Activated CD4-positive, alpha-beta memory T cell treated with anti-CD3 and anti-CD28 coated beads, Interleukin-2, amount 10 ng/mL, durations not matched to agents 7 days and 5 days (primary cell): ENCODE data around the gene MC1R. TPM values are rescaled to one million over a fixed set of nuclear protein-coding genes. Genes with fewer than 3 reads are reported as not detected.
"Not testable (repeated sequence)": the region's sequence is repeated elsewhere in the genome, so short reads cannot be mapped to it uniquely, and the experiment has no call there.

Experiments used
- CTCF ChIA-PET: fragments of 350-600 bp; sonication (Branson Sonifier 250); formaldehyde crosslinking; loops from one replicate; lab custom pipeline; 2021; ENCODE audit warnings: antibody characterized with exemption, inconsistent platforms; lab: Charles Lee
- POLR2A ChIA-PET: fragments of 350-600 bp; sonication (Branson Sonifier 250); formaldehyde crosslinking; loops from one replicate; lab custom pipeline; 2021; ENCODE audit warnings: antibody characterized with exemption; lab: Charles Lee
- DNase-seq: peaks from one replicate; pipeline ENCODE4 v3.0.0-alpha.2; 2020
- H3K27ac Mint-ChIP-seq: one replicate; pipeline ENCODE4 v1.8.0; 2021; ENCODE audit warnings: mild to moderate bottlenecking, mixed read lengths
- H3K27me3 Mint-ChIP-seq: one replicate; pipeline ENCODE4 v1.8.0; 2021; ENCODE audit warnings: mixed read lengths
- H3K36me3 Mint-ChIP-seq: one replicate; pipeline ENCODE4 v1.8.0; 2021; ENCODE audit warnings: low read depth, mixed read lengths
- H3K4me1 Mint-ChIP-seq: one replicate; pipeline ENCODE4 v1.8.0; 2021; ENCODE audit warnings: mixed read lengths
- H3K4me3 Mint-ChIP-seq: one replicate; pipeline ENCODE4 v1.8.0; 2021; ENCODE audit warnings: mild to moderate bottlenecking, mixed read lengths
- H3K9me3 Mint-ChIP-seq: one replicate; pipeline ENCODE4 v1.8.0; 2021; ENCODE audit warnings: mixed read lengths
- total RNA-seq, 2 experiments: library from RNA; stranded (reverse); gene quantifications; one replicate each; pipeline ENCODE4 v1.2.3, GENCODE V29; 2021

MC1R gene
- total RNA-seq, 2 experiments from 2014 or later, result 3.6 to 4.1 TPM

GRCh38 chr16:89921702-89922476 is 3.2 kb downstream of the MC1R start:
- ChIA-PET POLR2A (interaction anchor here (1.0 to 2.2 kb wide), 10 partner anchors 11 to 198 kb away, joined by 3 to 8 read pairs (median 4); partner anchors contain the start of gene TCF25), CTCF (interaction anchor here (2.2 kb wide), 1 partner anchor 11 kb away, joined by 11 read pairs; no protein-coding TSS in a partner anchor)
- H3K27me3 Mint-ChIP-seq, result peaks cover 41% of the 10 kb centered on the region
- no peaks in the 10 kb centered on the region for H3K36me3 Mint-ChIP-seq
- peaks cover 60% of the 10 kb centered on the region for H3K4me1 Mint-ChIP-seq
- peak overlapping the region; percentile 75 for H3K4me3 Mint-ChIP-seq
- DNase-seq, result peak; percentile 54
- H3K9me3 Mint-ChIP-seq, result no peaks in the 10 kb centered on the region
- peak overlapping the region; percentile 70 for H3K27ac Mint-ChIP-seq

GRCh38 chr16:89922477-89922883 is 3.8 kb downstream of the MC1R start:
- CTCF ChIA-PET, result interaction anchor here (1.0 to 2.2 kb wide), 2 partner anchors 12 to 62 kb away, joined by 3 to 11 read pairs; no protein-coding TSS in a partner anchor
- Mint-ChIP-seq H3K27ac (peak overlapping the region; percentile 70), H3K4me1 (peaks cover 57% of the 10 kb centered on the region)

GRCh38 chr16:89922884-89923639 is 4.4 kb downstream of the MC1R start, which contains the start of gene TUBB3:
Gene TUBB3, plus strand, starts transcription at chr16:89923342. Its CDS starts 60 bp downstream, at chr16:89923402.
- Mint-ChIP-seq H3K36me3 (no peaks in the 10 kb centered on the region), H3K9me3 (no peaks in the 10 kb centered on the region), H3K27me3 (peaks cover 43% of the 10 kb centered on the region), H3K4me3 (peak within 1 kb of the TSS; percentile 75), H3K27ac (peak within 1 kb of the TSS; percentile 70), H3K4me1 (peaks cover 52% of the 10 kb centered on the region)
- DNase-seq, result peak; percentile 75
- CTCF ChIA-PET, result interaction anchor here (1.0 to 2.2 kb wide), 3 partner anchors 13 to 63 kb away, joined by 3 to 11 read pairs (median 3); partner anchors contain the start of gene TCF25
- POLR2A ChIA-PET, result interaction anchor here (0.7 to 2.7 kb wide), 7 partner anchors 10 to 50 kb away, joined by 3 to 14 read pairs (median 3); partner anchors contain the start of gene TCF25

More at GRCh38 chr16:89922477-89922883, 3.8 kb downstream of the MC1R start:
- Mint-ChIP-seq H3K9me3 (no peaks in the 10 kb centered on the region), H3K27me3 (peaks cover 41% of the 10 kb centered on the region), H3K36me3 (no peaks in the 10 kb centered on the region), H3K4me3 (peak overlapping the region; percentile 75)
- DNase-seq, result peak; percentile 61
- POLR2A ChIA-PET, result interaction anchor here (0.7 to 2.2 kb wide), 9 partner anchors 10 to 199 kb away, joined by 3 to 8 read pairs (median 3); partner anchors contain the start of gene TCF25

DNA sequence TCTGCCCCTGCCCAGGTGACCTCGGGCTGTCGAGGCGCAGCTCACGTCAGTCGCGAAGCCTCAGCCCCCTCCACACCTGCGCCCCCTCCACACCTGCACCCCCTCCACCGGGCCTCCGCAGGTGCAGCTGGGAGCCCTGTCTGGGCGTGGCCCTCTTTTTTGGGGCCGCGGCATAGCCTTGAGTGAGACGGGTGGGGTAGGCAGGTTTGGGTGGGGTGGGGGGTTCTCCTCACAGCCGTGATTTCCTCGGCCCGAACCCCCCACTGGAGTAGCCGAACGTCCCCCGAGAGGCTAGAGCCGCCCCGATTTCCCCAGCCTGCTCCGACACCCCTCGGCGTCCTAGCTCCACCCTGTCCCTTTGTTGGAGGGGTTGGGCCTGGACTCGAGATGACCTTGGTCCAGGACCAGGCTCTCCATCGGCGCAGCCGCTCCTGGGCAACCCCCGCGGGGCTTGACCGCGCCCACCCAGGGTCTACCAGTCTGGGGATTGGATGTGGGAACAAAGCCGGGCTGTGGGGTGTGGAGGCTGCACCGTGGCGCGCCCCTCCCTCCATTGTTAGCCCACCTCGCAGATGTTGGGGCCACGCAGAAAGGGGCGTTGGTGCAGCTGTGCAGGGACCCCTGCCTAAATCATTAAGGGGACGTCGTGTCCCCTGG is 5.1 kb downstream of the MC1R start:
- Mint-ChIP-seq H3K4me1 (peaks cover 46% of the 10 kb centered on the region), H3K9me3 (no peaks in the 10 kb centered on the region), H3K27me3 (peaks cover 41% of the 10 kb centered on the region), H3K4me3 (no peak overlapping the region), H3K27ac (no peak overlapping the region), H3K36me3 (no peaks in the 10 kb centered on the region)
- POLR2A ChIA-PET, result interaction anchor here (2.7 kb wide), 1 partner anchor 48 kb away, joined by 14 read pairs; no protein-coding TSS in a partner anchor
- DNase-seq, result no peak
- CTCF ChIA-PET, result interaction anchor here (1.0 kb wide), 1 partner anchor 51 kb away, joined by 3 read pairs; the partner anchor contains the start of gene TCF25

- POLR2A ChIA-PET, result interaction anchor here (1.0 to 2.7 kb wide), 2 partner anchors 48 to 51 kb away, joined by 3 to 14 read pairs; partner anchors contain the start of gene TCF25
Measured at GRCh38 chr16:89924297-89924924, 5.7 kb downstream of the MC1R start.

GRCh38 chr16:89924925-89925307 is 6.3 kb downstream of the MC1R start:
- POLR2A ChIA-PET, result interaction anchor here (0.6 to 2.7 kb wide), 3 partner anchors 47 to 52 kb away, joined by 3 to 14 read pairs (median 3); partner anchors contain the start of gene TCF25

More at GRCh38 chr16:89924297-89924924, 5.7 kb downstream of the MC1R start:
- CTCF ChIA-PET, result no interaction called here
- Mint-ChIP-seq H3K4me3 (peak overlapping the region; percentile 27), H3K9me3 (no peaks in the 10 kb centered on the region), H3K27ac (no peak overlapping the region), H3K36me3 (no peaks in the 10 kb centered on the region), H3K27me3 (peaks cover 36% of the 10 kb centered on the region), H3K4me1 (peaks cover 39% of the 10 kb centered on the region)
- DNase-seq, result peak; percentile 45

GRCh38 chr16:89925596-89926079 is 7.0 kb downstream of the MC1R start:
- Mint-ChIP-seq H3K4me1 (peaks cover 30% of the 10 kb centered on the region), H3K4me3 (peak overlapping the region; percentile 46), H3K27me3 (peaks cover 25% of the 10 kb centered on the region), H3K36me3 (no peaks in the 10 kb centered on the region), H3K27ac (no peak overlapping the region), H3K9me3 (no peaks in the 10 kb centered on the region)
- ChIA-PET CTCF (no interaction called here), POLR2A (interaction anchor here (0.6 to 2.7 kb wide), 3 partner anchors 47 to 53 kb away, joined by 3 to 14 read pairs (median 3); partner anchors contain the start of gene TCF25)
- DNase-seq, result no peak

More at GRCh38 chr16:89924925-89925307, 6.3 kb downstream of the MC1R start:
- H3K27me3 Mint-ChIP-seq, result peaks cover 31% of the 10 kb centered on the region
- H3K4me3 Mint-ChIP-seq, result no peak overlapping the region
- no peak for DNase-seq
- no peaks in the 10 kb centered on the region for H3K36me3 Mint-ChIP-seq
- H3K27ac Mint-ChIP-seq, result no peak overlapping the region
- peaks cover 34% of the 10 kb centered on the region for H3K4me1 Mint-ChIP-seq
- CTCF ChIA-PET, result no interaction called here
- H3K9me3 Mint-ChIP-seq, result no peaks in the 10 kb centered on the region

- H3K27ac Mint-ChIP-seq, result no peak overlapping the region
- peaks cover 2% of the 10 kb centered on the region for H3K27me3 Mint-ChIP-seq
- peaks cover 2% of the 10 kb centered on the region for H3K4me1 Mint-ChIP-seq
- ChIA-PET CTCF (no interaction called here), POLR2A (no interaction called here)
- H3K9me3 Mint-ChIP-seq, result peaks cover 2% of the 10 kb centered on the region
- no peak overlapping the region for H3K4me3 Mint-ChIP-seq
- H3K36me3 Mint-ChIP-seq, result no peaks in the 10 kb centered on the region
- no peak for DNase-seq
Measured at GRCh38 chr16:89931305-89931896, 12.7 kb downstream of the MC1R start.

DNA sequence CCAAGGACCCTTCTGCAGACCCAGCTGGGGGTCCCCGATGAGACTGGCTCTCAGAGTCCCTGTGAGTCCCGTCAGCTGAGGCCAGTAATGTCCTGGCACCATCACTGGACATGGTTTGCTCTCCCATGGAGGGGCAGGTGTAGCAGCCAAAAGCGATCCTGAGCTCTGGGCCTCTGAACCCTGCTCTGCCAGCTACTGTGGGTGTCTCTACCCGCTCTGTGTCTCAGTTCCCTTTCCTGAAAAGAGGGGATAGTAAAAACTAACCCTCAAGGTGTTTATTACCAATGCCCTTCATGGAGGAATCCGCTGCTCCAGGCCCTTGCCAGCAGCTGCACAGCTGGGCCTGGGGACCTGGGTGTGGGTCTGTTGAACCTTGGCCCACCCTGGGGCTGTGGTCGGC is 13.3 kb downstream of the MC1R start:
- Mint-ChIP-seq H3K27ac (no peak overlapping the region), H3K4me3 (no peak overlapping the region), H3K36me3 (no peaks in the 10 kb centered on the region), H3K9me3 (peaks cover 2% of the 10 kb centered on the region), H3K4me1 (no peaks in the 10 kb centered on the region), H3K27me3 (peaks cover 2% of the 10 kb centered on the region)
- ChIA-PET CTCF (no interaction called here), POLR2A (interaction anchor here (1.4 kb wide), 1 partner anchor 9 kb away, joined by 3 read pairs; the partner anchor contains the start of gene TUBB3)
- no peak for DNase-seq

- H3K4me1 Mint-ChIP-seq, H3K4me3 Mint-ChIP-seq, POLR2A ChIA-PET, H3K27me3 Mint-ChIP-seq, H3K36me3 Mint-ChIP-seq, CTCF ChIA-PET, H3K27ac Mint-ChIP-seq, H3K9me3 Mint-ChIP-seq, DNase-seq: not testable (repeated sequence)
Measured at GRCh38 chr16:89934019-89934418, 15.4 kb downstream of the MC1R start.
